K562 (cell line): ENCODE measurements around the gene NEMF. TPM values are rescaled to one million over a fixed set of nuclear protein-coding genes. Genes with fewer than 3 reads are reported as not detected.

Source experiments
- CTCFL ChIP-seq: IDR thresholded peaks from 2 replicates; pipeline ENCODE4 v1.6.1; 2011; ENCODE audit warnings: borderline replicate concordance, low read depth, mild to moderate bottlenecking, moderate library complexity, low read length; ENCODE audit not compliant: insufficient read depth, poor library complexity, severe bottlenecking
- DACH1 ChIP-seq: fragments of 450-650 bp; IDR thresholded peaks from 2 replicates; pipeline ENCODE4 v1.6.1; 2018; ENCODE audit not compliant: partially characterized antibody
- FOXM1 ChIP-seq, 2 experiments: fragments of 450-650 bp in 1 of 2; sonication (generic) in 1 of 2; formaldehyde crosslinking in 1 of 2; IDR thresholded peaks; 2 replicates each; pipeline versions ENCODE4 v1.6.1 to v1.9.0; 2017 to 2022; ENCODE audit warnings: low read depth in 2 of 2, mild to moderate bottlenecking in 2 of 2, missing genetic modification reagents in 1 of 2, moderate library complexity in 1 of 2
- HSF4 ChIP-seq: fragments of 250-450 bp; sonication (Bioruptor Pico); IDR thresholded peaks from 2 replicates; pipeline ENCODE4 v2.1.2; 2022; ENCODE audit warnings: mild to moderate bottlenecking, moderate library complexity, borderline replicate concordance
- JUND ChIP-seq, 2 experiments: IDR thresholded peaks; 2 replicates in 1 of 2; 3 replicates in 1 of 2; pipeline ENCODE4 v1.6.1; 2011; ENCODE audit warnings: borderline replicate concordance in 2 of 2, low read depth in 2 of 2, low read length in 2 of 2, improper control_type of control experiment in 1 of 2, missing biosample characterization in 1 of 2, missing genetic modification characterization in 1 of 2, missing genetic modification reagents in 1 of 2
- MAFF ChIP-seq: IDR thresholded peaks from 2 replicates; pipeline ENCODE4 v1.6.1; 2012; ENCODE audit warnings: low read length, improper control_type of control experiment
- NRF1 ChIP-seq, 2 experiments: fragments of 450-650 bp; IDR thresholded peaks in 1 of 2; conservative IDR thresholded peaks in 1 of 2; 2 replicates each; pipeline ENCODE4 v1.6.1; 2014; ENCODE audit warnings: mild to moderate bottlenecking in 2 of 2
- POLR2H ChIP-seq: IDR thresholded peaks from 2 replicates; pipeline ENCODE4 v1.6.1; 2016; ENCODE audit warnings: missing genetic modification characterization, low read depth, mild to moderate bottlenecking, control low read depth, missing compliant biosample characterization, moderate library complexity
- RBM22 ChIP-seq: fragments of 200-400 bp; formaldehyde crosslinking; IDR thresholded peaks from 2 replicates; pipeline ENCODE4 v1.6.1; 2018; ENCODE audit warnings: low read length, low read depth; ENCODE audit not compliant: poor library complexity, severe bottlenecking
- RBM34 ChIP-seq: fragments of 200-400 bp; formaldehyde crosslinking; IDR thresholded peaks from 2 replicates; pipeline ENCODE4 v1.6.1; 2018; ENCODE audit warnings: low read length, borderline replicate concordance; ENCODE audit not compliant: insufficient read depth
- RREB1 ChIP-seq: fragments of 250-450 bp; sonication (Bioruptor Pico); IDR thresholded peaks from 2 replicates; pipeline ENCODE4 v1.4.0; 2020
- SNRNP70 ChIP-seq: fragments of 200-400 bp; formaldehyde crosslinking; optimal IDR thresholded peaks from 2 replicates; pipeline ENCODE3; 2017; ENCODE audit warnings: low read depth, low read length
- TEAD2 ChIP-seq: fragments of 450-650 bp; IDR thresholded peaks from 2 replicates; pipeline ENCODE4 v1.6.1; 2016; ENCODE audit warnings: missing genetic modification characterization, control low read depth, missing compliant biosample characterization
- TOE1 ChIP-seq, 2 experiments: fragments of 450-650 bp in 1 of 2; sonication (generic) in 1 of 2; formaldehyde crosslinking in 1 of 2; IDR thresholded peaks; 2 replicates each; pipeline versions ENCODE4 v1.7.1 to v1.8.0; 2016 to 2022; ENCODE audit warnings: borderline replicate concordance in 2 of 2, mild to moderate bottlenecking in 2 of 2, antibody characterized with exemption in 1 of 2, inconsistent platforms in 1 of 2, low read depth in 1 of 2, missing genetic modification reagents in 1 of 2, moderate library complexity in 1 of 2
- ZFP36 ChIP-seq: fragments of 150-350 bp; IDR thresholded peaks from 2 replicates; pipeline ENCODE4 v1.6.1; 2018; ENCODE audit warnings: low read length, low read depth; ENCODE audit not compliant: partially characterized antibody
- ZNF12 ChIP-seq: sonication (generic); formaldehyde crosslinking; IDR thresholded peaks from 2 replicates; pipeline ENCODE4 v1.4.0; 2020; ENCODE audit warnings: mild to moderate bottlenecking, missing genetic modification reagents
- ZNF830 ChIP-seq: fragments of 250-450 bp; sonication (Bioruptor Pico); IDR thresholded peaks from 2 replicates; pipeline ENCODE4 v1.5.0; 2021; ENCODE audit warnings: mild to moderate bottlenecking
- polyA plus RNA-seq, 8 experiments: library from polyadenylated mRNA; depleted of rRNA in 4 of 8; stranded (reverse) in 5 of 8; unstranded in 3 of 8; fragments of >200 nt; fragmentation: Nextera tagmentation in 2 of 8; fragmentation: Illumina TruSeq in 1 of 8; extraction: Ambion mirVana in 2 of 8; extraction: Trizol in 1 of 8; gene quantifications; 2 replicates each; pipeline versions ENCODE4 v1.2.1 to v1.2.3, GENCODE V29; 2011 to 2014; ENCODE audit warnings: inconsistent platforms in 1 of 8, missing spikeins in 1 of 8
- total RNA-seq, 7 experiments: library from RNA; depleted of rRNA in 6 of 7; stranded (reverse); fragments of >200 nt in 6 of 7; fragmentation: Illumina TruSeq in 2 of 7; extraction: Trizol in 2 of 7; gene quantifications; 2 replicates each; pipeline versions ENCODE4 v1.2.1 to v1.2.3, GENCODE V29; 2011 to 2021; ENCODE audit warnings: low replicate concordance in 1 of 7

The NEMF gene
- total and polyA plus RNA-seq, 9 of the 15 experiments (the other 6 are each of a cell fraction or from before 2014, with no cell fraction given): 38.8 to 94.4 (median 61.0) TPM

- no peak for TF ChIP-seq TOE1 (IDR thresholded peaks at IDR 0.05; ENCODE audit: borderline replicate concordance)
- no peak for TF ChIP-seq TOE1 (CRISPR knock-in tag; IDR thresholded peaks at IDR 0.05; ENCODE audit: borderline replicate concordance, low read depth)
- 0 out of 4 replicates have a peak, but pooled peaks have one; percentile 20 to 37 for TF ChIP-seq NRF1 (conservative IDR thresholded peaks at IDR 0.05 in 1 of 2, IDR thresholded peaks at IDR 0.05 in 1 of 2)
- TF ChIP-seq ZNF12: 0 out of 2 replicates have a peak, but pooled peaks have one; percentile 28
- no peak for TF ChIP-seq ZFP36
- TF ChIP-seq HSF4 (CRISPR knock-in tag): no peak
- no peak for TF ChIP-seq MAFF
- no peak for TF ChIP-seq RREB1 (CRISPR knock-in tag)
- TF ChIP-seq POLR2H (tag): no peak
- no peak for TF ChIP-seq ZNF830 (CRISPR knock-in tag)
- no peak for TF ChIP-seq SNRNP70
- no peak for TF ChIP-seq FOXM1 (IDR thresholded peaks at IDR 0.05; ENCODE audit: low read depth)
- TF ChIP-seq FOXM1 (CRISPR knock-in tag; IDR thresholded peaks at IDR 0.05; ENCODE audit: low read depth): 0 out of 2 replicates have a peak, but pooled peaks have one; percentile 33
- peak; percentile 85 for TF ChIP-seq RBM22
- no peak for TF ChIP-seq CTCFL
- no peak for TF ChIP-seq TEAD2 (tag)
- no peak for TF ChIP-seq RBM34
- no peak for TF ChIP-seq DACH1
- 0 out of 2 replicates have a peak, but pooled peaks have one; percentile 3 for TF ChIP-seq JUND (IDR thresholded peaks at IDR 0.05; ENCODE audit: borderline replicate concordance, low read depth, low read length)
- no peak for TF ChIP-seq JUND (tag; IDR thresholded peaks at IDR 0.05; ENCODE audit: borderline replicate concordance, low read depth, low read length)
Measured at GRCh38 chr14:49768301-49769121, 84.1 kb downstream of the NEMF start (continued).
